GM19372 (cell line): ENCODE measurements around the gene IPCEF1.

ENCODE experiments used
- ATAC-seq: cut with Tn5 transposase; IDR thresholded peaks from one replicate; pipeline ENCODE4 v1.9.1; 2021; ENCODE audit warnings: mild to moderate bottlenecking, low read depth, moderate library complexity; ENCODE audit not compliant: unreplicated experiment

IPCEF1 gene

GRCh38 chr6:154356690-154357089, at the start of gene IPCEF1:
TSS of gene IPCEF1 (minus strand) at chr6:154356803. CDS start at chr6:154265947, 90,856 bp downstream.
- no peak for ATAC-seq

- no peak for ATAC-seq
Measured at GRCh38 chr6:154406301-154406700, 49.7 kb upstream of the IPCEF1 start.

GRCh38 chr6:154404791-154405400, 48.3 kb upstream of the IPCEF1 start:
- peak; percentile 56 for ATAC-seq

GRCh38 chr6:154403788-154404187, 47.2 kb upstream of the IPCEF1 start:
- ATAC-seq = no peak

GRCh38 chr6:154402081-154402780, 45.6 kb upstream of the IPCEF1 start:
- no peak for ATAC-seq

- ATAC-seq = no peak
Measured at GRCh38 chr6:154399097-154399496, 42.5 kb upstream of the IPCEF1 start.

GRCh38 chr6:154397491-154398195, 41.0 kb upstream of the IPCEF1 start:
- ATAC-seq = no peak

GRCh38 chr6:154395878-154396277, 39.3 kb upstream of the IPCEF1 start:
- no peak for ATAC-seq

- no peak for ATAC-seq
Measured at GRCh38 chr6:154395316-154395715, 38.7 kb upstream of the IPCEF1 start.

GRCh38 chr6:154394571-154394970, 38.0 kb upstream of the IPCEF1 start:
- no peak for ATAC-seq

- ATAC-seq = no peak
Measured at GRCh38 chr6:154390034-154390433, 33.4 kb upstream of the IPCEF1 start.

- ATAC-seq = no peak
Measured at GRCh38 chr6:154388803-154389202, 32.2 kb upstream of the IPCEF1 start.

- ATAC-seq = no peak
Measured at GRCh38 chr6:154386848-154387717, 30.5 kb upstream of the IPCEF1 start.

- ATAC-seq = no peak
Measured at GRCh38 chr6:154384191-154384590, 27.6 kb upstream of the IPCEF1 start.

GRCh38 chr6:154383273-154383672, 26.7 kb upstream of the IPCEF1 start:
- ATAC-seq = no peak

GRCh38 chr6:154382740-154383139, 26.1 kb upstream of the IPCEF1 start:
- no peak for ATAC-seq

- ATAC-seq = no peak
Measured at GRCh38 chr6:154381548-154381947, 24.9 kb upstream of the IPCEF1 start.

GRCh38 chr6:154380741-154381140, 24.1 kb upstream of the IPCEF1 start:
- no peak for ATAC-seq

GRCh38 chr6:154379585-154379984, 23.0 kb upstream of the IPCEF1 start:
- ATAC-seq = no peak

GRCh38 chr6:154378518-154378917, 21.9 kb upstream of the IPCEF1 start:
- ATAC-seq = no peak

GRCh38 chr6:154377726-154378125, 21.1 kb upstream of the IPCEF1 start:
- no peak for ATAC-seq
